ENCODE data around the gene KLHDC7B. TPM values are rescaled to one million over a fixed set of nuclear protein-coding genes. Genes with fewer than 3 reads are reported as not detected.

Gene KLHDC7B
- polyA plus RNA-seq, 1 experiment, result 0.04 TPM

GRCh38 chr22:50571264-50572175 lies 25.8 kb downstream of the KLHDC7B start:
- ChIA-PET POLR2A (no interaction called here), CTCF (interaction anchor here (1.6 kb wide), 1 partner anchor 9 kb away, joined by 12 read pairs; the partner anchor contains the start of gene SYCE3)
- DNase-seq (ENCODE audit: low read depth, low spot score), result no peak
- no peak for TF ChIP-seq CTCF (IDR thresholded peaks at IDR 0.05; ENCODE audit: low read depth, low read length)
- Histone ChIP-seq H3K9me3 (ENCODE audit: control insufficient read depth, insufficient read depth, low read length) (no peaks in the 10 kb centered on the region), H3K4me3 (ENCODE audit: low read depth, low read length) (no peak overlapping the region), H3K27ac (ENCODE audit: low read depth, low read length) (no peak overlapping the region), H3K27me3 (ENCODE audit: control insufficient read depth, insufficient read depth, low read length) (peaks cover 14% of the 10 kb centered on the region)

- H3K27ac ChIP-seq (ENCODE audit: low read depth, low read length), result no peak overlapping the region
- no peak for TF ChIP-seq CTCF (IDR thresholded peaks at IDR 0.05; ENCODE audit: low read depth, low read length)
- POLR2A ChIA-PET, result no interaction called here
- no peaks in the 10 kb centered on the region for H3K9me3 ChIP-seq (ENCODE audit: control insufficient read depth, insufficient read depth, low read length)
- no peak for DNase-seq (ENCODE audit: low read depth, low spot score)
- CTCF ChIA-PET, result interaction anchor here (1.6 kb wide), 1 partner anchor 10 kb away, joined by 12 read pairs; the partner anchor contains the start of gene SYCE3
- no peak overlapping the region for H3K4me3 ChIP-seq (ENCODE audit: low read depth, low read length)
- peaks cover 18% of the 10 kb centered on the region for H3K27me3 ChIP-seq (ENCODE audit: control insufficient read depth, insufficient read depth, low read length)
These were observed 27.3 kb downstream of the KLHDC7B start for GRCh38 chr22:50572965-50573364.

- CTCF ChIA-PET, result no interaction called here
- no peak for DNase-seq (ENCODE audit: low read depth, low spot score)
These were observed 28.0 kb downstream of the KLHDC7B start for GRCh38 chr22:50573491-50574382.

GRCh38 chr22:50574383-50574755 lies 28.7 kb downstream of the KLHDC7B start:
- DNase-seq (ENCODE audit: low read depth, low spot score), result no peak
- POLR2A ChIA-PET, result no interaction called here
- Histone ChIP-seq H3K27me3 (ENCODE audit: control insufficient read depth, insufficient read depth, low read length) (peaks cover 18% of the 10 kb centered on the region), H3K9me3 (ENCODE audit: control insufficient read depth, insufficient read depth, low read length) (no peaks in the 10 kb centered on the region), H3K4me3 (ENCODE audit: low read depth, low read length) (no peak overlapping the region), H3K27ac (ENCODE audit: low read depth, low read length) (no peak overlapping the region)
- TF ChIP-seq CTCF (IDR thresholded peaks at IDR 0.05; ENCODE audit: low read depth, low read length), result no peak
- CTCF ChIA-PET, result interaction anchor here (0.9 to 3.3 kb wide), 2 partner anchors 11 to 47 kb away, joined by 4 to 27 read pairs; partner anchors contain the start of gene SYCE3

More at GRCh38 chr22:50573491-50574382, 28.0 kb downstream of the KLHDC7B start:
- H3K27me3 ChIP-seq (ENCODE audit: control insufficient read depth, insufficient read depth, low read length), result peaks cover 18% of the 10 kb centered on the region
- no peak for TF ChIP-seq CTCF (IDR thresholded peaks at IDR 0.05; ENCODE audit: low read depth, low read length)
- H3K4me3 ChIP-seq (ENCODE audit: low read depth, low read length), result no peak overlapping the region
- no peaks in the 10 kb centered on the region for H3K9me3 ChIP-seq (ENCODE audit: control insufficient read depth, insufficient read depth, low read length)
- POLR2A ChIA-PET, result no interaction called here
- H3K27ac ChIP-seq (ENCODE audit: low read depth, low read length), result no peak overlapping the region

All from AG04450 (cell line).